GM18499 (cell line): ENCODE data around the gene TMEM139.

Experiments
- ATAC-seq: cut with Tn5 transposase; IDR thresholded peaks from one replicate; pipeline ENCODE4 v1.9.1; 2021; ENCODE audit warnings: moderate number of reproducible peaks; ENCODE audit not compliant: insufficient read depth, unreplicated experiment

The TMEM139 gene

DNA sequence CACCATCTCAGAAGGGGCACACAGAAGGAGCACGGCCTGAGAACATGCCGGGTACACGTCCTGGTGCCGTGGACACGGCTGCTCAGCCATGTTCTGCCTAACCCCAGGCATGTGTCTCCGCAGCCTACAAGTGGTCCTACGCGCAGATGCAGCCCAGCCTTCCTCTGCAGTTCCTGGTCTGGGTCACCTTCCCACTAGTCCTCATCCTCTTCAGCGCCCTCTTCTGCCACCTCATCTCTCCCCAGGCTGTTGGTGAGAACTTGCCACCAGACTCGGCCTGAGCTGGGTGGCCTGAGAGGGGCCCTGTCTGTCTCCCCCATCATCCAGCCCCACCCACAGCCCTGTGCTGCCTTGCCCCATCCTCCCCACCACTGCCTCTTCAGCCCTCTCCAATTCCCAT, 36.5 kb downstream of the TMEM139 start:
- no peak for ATAC-seq

GRCh38 chr7:143321734-143322133, 37.0 kb downstream of the TMEM139 start:
- ATAC-seq: no peak

GRCh38 chr7:143322760-143323633, 38.2 kb downstream of the TMEM139 start:
- ATAC-seq: no peak

GRCh38 chr7:143323653-143324052, 38.9 kb downstream of the TMEM139 start:
- ATAC-seq: no peak

DNA sequence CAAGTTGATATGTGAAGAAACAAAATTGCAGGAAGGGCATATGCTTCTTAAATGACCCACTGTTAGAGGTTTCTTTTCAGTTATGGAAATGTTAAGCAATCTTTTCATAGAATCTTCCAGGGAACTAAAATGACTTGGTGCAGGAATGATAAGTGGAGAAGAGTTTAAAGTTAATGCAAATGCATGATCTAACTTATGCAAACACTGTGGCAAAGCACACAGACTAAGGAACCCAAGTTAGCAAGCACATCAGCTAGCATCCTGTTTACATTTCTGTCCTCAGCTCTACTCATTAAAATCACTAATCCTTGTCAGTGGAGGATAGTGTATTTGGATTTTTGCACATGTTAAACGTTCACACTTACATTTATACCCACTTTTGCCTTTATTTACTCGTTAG, 40.5 kb downstream of the TMEM139 start:
- no peak for ATAC-seq

GRCh38 chr7:143327903-143328302, 43.1 kb downstream of the TMEM139 start:
- ATAC-seq: peak; percentile 81

DNA sequence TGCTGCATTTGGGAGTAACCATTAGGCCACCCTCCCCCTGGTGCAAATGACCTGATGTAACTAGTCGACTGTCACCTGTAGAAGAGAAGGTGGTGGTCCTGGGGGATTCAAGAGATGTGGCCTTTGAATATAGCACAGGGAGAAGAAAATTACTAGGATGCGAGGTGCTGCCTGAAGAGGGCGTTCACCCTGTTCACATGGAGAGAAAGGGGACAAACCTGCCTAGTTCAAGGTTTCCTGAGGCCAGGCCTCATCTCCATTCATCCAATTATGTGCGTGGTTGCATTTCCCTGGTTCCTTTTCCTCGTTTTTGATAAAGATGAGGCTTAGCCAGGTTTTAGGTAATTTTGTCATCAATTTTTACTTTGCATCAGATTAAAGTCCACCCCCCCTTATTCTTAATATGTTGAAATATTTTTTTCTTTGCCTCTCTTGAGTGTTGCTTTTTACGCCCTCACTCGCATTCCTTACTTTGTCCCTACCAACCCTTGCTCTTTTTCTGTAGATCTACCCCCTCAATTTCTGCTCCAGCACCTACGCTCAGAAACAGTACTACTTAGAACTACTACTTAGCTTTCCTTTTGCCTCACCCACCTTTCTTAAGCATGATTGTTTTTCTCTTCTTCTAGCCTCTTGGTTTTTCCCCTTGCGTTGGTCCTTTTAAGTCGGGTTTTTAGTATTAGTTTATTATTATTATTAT, 44.9 kb downstream of the TMEM139 start:
- no peak for ATAC-seq

- no peak for ATAC-seq
These were observed 46.5 kb downstream of the TMEM139 start for GRCh38 chr7:143331179-143331801.

DNA sequence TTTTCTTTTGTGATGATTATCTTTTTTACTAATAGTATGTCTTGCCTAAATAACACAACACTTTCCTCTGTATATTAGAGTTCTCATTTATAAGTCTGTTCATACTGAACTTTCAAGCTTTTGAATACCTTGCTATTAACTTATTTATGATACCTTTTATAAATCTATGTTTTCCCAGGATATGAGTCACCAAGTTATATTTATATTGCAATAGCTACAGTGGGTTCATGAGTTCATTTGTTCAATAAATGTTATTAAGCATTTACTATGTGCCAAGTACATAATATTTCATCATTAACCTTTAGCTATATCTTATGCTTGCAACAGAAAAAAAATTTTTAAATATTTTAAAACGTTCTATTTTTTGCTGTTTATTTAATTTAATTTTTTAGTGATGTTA, 49.5 kb downstream of the TMEM139 start:
- no peak for ATAC-seq

- no peak for ATAC-seq
These were observed 52.5 kb downstream of the TMEM139 start for GRCh38 chr7:143337216-143337615.
